Erythroblast (primary cell): ENCODE data around the gene CETP.

Experiments
- DNase-seq, 2 experiments: peaks; one replicate each; lab custom pipeline; 2025; lab: John Stamatoyannopoulos, UW
- GATA1 ChIP-seq: IDR thresholded peaks from 2 replicates; pipeline ENCODE4 v1.6.1; 2011; ENCODE audit warnings: low read depth, mild to moderate bottlenecking, control low read depth, low read length, moderate library complexity
- POLR2A ChIP-seq: IDR thresholded peaks from 2 replicates; pipeline ENCODE4 v1.6.1; 2011; ENCODE audit warnings: mild to moderate bottlenecking, low read length

The CETP gene

DNA sequence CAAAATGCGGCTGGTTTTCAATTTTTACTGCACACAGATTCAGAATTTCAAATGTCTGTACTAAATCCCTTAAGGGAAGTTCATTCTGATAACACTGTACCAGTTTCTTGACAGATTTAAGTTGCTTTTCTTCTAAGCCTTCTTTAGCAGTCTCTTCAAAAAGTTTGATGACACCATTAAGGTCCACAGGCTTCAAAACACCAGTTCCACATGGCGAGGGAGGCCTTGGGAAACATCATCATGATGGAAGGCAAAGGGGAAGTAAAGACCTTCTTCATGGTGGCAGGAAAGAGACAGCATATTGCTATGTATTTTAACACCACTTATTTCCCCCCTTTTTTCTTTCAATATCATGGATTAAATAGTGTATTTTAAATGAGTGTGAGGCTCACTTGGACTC, 52.2 kb downstream of the CETP start:
- TF ChIP-seq GATA1, result no peak
- no peak for TF ChIP-seq POLR2A
- DNase-seq, result no peak

DNA sequence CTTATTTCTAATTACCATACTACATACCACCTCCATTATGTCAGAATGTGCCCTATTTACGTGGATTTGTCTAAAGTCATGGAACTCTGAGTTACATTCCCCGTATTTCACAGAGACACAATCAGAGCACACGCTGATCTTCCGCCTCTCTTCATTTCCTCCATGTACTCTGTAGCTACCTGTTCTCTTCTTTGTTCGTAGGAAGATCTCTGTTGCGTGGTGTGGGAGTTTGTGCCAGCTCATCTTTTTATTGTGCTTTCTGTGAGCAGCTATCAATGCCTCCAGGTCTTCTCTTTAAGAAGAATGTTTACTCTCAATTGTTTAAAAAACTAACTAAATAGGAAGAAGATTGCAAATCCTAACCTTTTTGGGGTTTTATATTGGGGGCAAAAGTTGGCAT, 54.6 kb downstream of the CETP start:
- DNase-seq, result no peak

DNA sequence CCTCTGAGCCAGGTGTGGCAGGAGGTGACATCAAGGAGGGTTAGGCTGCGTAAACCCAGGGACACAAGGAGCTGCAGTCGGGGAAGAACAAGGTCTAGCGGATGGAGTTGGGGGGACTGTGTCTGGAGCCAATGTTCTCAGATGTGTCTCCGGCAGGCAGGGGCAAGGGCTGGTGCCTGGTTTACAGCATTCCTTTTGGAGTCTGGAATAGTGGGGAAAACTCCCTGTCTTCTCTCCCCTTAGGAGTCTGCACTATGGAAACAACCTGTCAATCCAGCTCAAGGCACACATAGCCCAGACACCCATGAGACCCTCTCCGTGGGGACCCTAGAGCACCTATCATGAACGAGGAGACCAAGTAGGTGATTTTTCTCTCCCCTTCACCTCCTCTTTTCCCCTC, 55.1 kb downstream of the CETP start:
- TF ChIP-seq POLR2A (no peak), GATA1 (no peak)
- DNase-seq, result no peak

More for the DNA sequence above, 54.6 kb downstream of the CETP start:
- TF ChIP-seq POLR2A, result no peak
- no peak for TF ChIP-seq GATA1

DNA sequence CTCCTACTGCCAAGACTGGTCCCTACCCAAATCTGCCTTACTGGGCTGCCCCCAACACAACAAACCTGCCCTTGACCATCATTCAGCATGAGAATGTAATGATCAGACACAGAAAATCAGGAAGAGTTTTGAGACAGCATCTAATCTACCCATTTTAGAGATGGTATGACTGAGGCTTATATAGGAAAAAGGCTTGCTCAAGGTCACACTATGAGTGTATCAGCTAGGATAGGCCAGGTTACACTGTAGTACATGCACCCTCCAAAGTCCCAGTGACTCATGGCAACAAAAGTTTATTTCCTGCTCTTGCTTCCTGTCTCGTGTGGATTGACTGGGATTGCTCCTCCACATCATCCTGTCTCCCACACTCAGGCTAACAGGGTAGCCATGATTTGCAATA, 55.5 kb downstream of the CETP start:
- no peak for DNase-seq
- TF ChIP-seq POLR2A (no peak), GATA1 (no peak)

DNA sequence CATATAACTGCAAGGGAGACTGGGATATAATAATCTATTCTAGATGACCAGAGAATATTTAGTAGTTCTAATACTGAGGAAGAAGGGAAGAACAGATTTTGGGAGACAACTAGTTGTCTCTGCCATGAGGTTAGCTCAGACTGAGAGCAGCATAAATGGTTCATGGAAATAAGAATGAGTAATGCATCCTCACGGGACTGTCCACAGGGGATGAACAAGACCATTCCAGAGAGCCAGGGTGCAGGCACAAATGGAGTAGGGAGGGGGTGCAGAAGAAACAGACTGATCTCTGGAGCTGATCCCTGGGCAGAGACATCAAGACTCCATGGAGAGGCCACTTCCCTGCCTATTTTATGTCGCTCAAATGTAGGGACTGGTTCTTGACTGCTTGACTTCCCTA, 58.0 kb downstream of the CETP start:
- TF ChIP-seq GATA1 (no peak), POLR2A (no peak)

DNA sequence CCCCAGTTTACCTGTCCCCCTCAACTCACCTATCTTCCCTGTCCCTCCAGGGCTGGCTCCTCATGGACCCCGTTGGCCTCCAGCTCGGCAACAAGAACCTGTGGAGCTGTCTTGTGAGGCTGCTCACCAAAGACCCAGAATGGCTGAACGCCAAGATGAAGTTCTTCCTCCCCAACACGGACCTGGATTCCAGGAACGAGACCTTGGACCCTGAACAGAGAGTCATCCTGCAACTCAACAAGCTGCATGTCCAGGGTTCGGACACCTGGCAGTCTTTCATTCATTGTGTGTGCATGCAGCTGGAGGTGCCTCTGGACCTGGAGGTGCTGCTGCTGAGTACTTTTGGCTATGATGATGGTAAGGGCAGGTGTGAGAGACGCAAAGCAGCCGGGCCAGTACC, 58.9 kb downstream of the CETP start:
- DNase-seq, result no peak
- TF ChIP-seq GATA1, result no peak
- TF ChIP-seq POLR2A, result no peak

More for the DNA sequence above, 58.0 kb downstream of the CETP start:
- DNase-seq, result no peak

DNA sequence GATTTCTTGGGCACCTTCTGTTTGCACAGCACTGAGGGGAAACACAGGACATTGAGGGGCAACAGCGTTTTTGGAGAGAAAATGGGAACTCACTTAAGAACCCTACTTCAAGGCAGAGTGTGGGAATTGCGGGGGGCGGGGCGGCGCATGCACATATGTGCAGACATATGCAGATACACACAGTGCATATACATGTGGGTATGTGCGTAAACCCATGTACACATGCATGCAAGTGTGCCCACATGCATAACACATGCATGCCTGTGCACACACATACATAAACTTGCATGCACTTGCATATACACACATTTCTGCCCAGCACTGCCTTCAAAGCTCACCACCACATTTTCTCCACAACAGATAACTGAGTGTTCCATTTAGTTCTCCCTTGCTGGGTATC, 60.0 kb downstream of the CETP start:
- DNase-seq, result no peak
- no peak for TF ChIP-seq GATA1
- no peak for TF ChIP-seq POLR2A

DNA sequence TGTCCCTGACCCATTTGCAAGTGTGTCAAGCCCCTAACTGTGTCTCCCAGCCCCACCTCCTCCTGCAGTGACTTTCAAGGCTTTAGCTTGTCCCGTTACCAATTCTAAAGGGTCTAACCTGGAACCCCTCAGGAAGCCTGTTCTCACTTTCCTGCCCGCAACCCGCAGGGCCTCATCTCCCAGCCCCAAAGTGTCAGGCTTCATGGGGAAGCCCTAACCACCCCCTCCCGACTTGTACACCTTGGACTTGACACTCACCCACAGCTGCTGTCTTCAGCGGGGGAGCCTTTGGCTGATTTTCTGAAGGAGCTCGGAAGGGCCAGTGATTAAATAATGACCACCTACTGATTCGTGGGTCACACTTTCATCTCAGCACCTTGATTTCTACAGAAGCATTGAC, 60.7 kb downstream of the CETP start:
- DNase-seq, result no peak
- TF ChIP-seq POLR2A, result no peak
- no peak for TF ChIP-seq GATA1

DNA sequence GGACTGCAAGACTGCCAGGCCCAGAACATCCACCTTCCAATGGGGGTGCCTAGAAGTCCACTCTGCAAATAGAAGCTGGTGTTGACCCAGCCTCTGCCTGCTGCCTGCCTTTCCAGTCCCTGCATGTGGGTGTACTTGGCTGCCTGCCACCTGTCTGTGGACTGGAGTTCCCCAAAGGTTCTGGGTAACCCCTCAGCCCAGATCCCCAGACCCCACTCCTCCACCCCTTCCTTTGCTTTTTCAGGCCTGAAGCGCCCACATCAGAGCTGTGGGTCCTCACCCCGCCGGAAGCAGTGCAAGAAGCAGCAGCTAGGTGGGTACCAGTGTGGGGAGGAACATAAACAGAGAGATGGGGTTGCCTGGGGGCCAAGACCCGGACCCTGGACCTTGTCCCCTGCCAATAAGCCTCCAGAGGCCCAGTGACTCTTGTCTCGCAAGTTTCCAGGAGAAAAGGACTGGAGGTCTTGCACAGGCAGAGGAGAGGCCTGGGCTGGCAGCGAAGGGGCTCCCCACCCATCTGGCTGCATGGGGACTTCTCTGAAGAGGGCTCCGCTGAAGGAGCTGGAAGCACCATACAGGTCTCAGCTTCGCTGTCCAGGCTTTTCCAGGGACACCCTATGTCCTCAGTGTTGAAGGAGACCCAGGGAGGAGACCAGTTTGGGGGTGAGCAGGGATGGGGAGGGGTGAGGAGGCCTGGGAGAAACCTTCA, 61.9 kb downstream of the CETP start:
- TF ChIP-seq GATA1 (no peak), POLR2A (no peak)
- DNase-seq, result no peak

DNA sequence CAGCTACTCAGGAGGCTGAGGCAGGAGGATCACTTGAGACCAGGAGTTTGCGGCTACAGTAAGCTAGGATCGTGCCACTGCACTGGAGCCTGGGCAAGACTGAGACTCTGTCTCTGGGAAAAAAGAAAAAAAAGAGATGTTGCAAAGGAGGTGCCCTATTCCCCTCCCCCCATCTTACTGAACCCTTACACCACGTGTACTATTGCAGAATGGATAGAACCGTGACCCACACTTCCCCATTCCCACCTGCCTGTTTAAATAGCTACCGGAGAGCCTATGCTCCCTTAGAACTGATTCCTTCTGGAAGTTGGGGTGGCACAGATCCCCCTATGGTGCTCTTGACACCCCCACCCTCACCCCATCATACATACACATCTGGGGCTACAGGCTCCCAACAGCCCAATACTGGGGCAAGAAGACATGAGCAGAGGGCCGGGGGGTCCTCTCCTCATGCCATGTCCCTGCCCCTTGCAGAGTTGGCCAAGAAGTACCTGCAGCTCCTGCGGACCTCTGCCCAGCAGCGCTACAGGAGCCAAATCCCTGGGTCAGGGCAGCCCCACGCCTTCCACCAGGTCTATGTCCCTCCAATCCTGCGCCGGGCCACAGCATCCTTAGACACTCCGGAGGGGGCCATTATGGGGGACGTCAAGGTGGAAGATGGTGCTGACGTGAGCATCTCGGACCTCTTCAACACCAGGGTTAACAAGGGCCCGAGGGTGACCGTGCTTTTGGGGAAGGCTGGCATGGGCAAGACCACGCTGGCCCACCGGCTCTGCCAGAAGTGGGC, 63.3 kb downstream of the CETP start:
- no peak for DNase-seq
- TF ChIP-seq POLR2A, result no peak
- no peak for TF ChIP-seq GATA1

DNA sequence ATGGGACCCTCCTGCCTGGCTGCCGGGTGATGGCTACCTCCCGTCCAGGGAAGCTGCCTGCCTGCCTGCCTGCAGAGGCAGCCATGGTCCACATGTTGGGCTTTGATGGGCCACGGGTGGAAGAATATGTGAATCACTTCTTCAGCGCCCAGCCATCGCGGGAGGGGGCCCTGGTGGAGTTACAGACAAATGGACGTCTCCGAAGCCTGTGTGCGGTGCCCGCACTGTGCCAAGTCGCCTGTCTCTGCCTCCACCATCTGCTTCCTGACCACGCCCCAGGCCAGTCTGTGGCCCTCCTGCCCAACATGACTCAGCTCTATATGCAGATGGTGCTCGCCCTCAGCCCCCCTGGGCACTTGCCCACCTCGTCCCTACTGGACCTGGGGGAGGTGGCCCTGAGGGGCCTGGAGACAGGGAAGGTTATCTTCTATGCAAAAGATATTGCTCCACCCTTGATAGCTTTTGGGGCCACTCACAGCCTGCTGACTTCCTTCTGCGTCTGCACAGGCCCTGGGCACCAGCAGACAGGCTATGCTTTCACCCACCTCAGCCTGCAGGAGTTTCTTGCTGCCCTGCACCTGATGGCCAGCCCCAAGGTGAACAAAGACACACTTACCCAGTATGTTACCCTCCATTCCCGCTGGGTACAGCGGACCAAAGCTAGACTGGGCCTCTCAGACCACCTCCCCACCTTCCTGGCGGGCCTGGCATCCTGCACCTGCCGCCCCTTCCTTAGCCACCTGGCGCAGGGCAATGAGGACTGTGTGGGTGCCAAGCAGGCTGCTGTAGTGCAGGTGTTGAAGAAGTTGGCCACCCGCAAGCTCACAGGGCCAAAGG, 64.4 kb downstream of the CETP start:
- DNase-seq, result no peak
- TF ChIP-seq GATA1 (no peak), POLR2A (no peak)

DNA sequence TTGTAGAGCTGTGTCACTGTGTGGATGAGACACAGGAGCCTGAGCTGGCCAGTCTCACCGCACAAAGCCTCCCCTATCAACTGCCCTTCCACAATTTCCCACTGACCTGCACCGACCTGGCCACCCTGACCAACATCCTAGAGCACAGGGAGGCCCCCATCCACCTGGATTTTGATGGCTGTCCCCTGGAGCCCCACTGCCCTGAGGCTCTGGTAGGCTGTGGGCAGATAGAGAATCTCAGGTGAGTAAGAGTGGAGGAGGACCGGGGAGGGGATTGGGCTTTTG, 65.0 kb downstream of the CETP start:
- no peak for TF ChIP-seq GATA1
- TF ChIP-seq POLR2A, result no peak
- no peak for DNase-seq

DNA sequence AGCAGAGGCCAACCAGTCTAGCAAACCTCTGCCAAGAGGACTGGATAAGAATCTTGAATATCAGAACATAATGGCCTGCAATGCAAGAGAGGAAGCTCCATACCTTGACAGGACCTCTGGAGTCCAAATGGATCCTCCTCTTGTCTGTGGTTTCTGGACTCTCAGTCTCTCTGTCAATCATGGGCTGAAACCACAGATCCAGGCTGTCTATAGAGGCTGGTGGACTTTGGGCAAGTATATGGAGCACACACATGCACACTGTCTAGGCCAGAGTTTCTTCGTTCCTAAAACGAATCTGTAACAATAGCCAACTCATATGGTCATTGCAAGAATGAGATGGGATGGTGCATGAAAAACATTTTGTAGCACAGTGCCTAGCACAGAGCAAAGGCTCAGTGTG, 65.3 kb downstream of the CETP start:
- DNase-seq, result no peak
- TF ChIP-seq GATA1, result no peak
- no peak for TF ChIP-seq POLR2A

DNA sequence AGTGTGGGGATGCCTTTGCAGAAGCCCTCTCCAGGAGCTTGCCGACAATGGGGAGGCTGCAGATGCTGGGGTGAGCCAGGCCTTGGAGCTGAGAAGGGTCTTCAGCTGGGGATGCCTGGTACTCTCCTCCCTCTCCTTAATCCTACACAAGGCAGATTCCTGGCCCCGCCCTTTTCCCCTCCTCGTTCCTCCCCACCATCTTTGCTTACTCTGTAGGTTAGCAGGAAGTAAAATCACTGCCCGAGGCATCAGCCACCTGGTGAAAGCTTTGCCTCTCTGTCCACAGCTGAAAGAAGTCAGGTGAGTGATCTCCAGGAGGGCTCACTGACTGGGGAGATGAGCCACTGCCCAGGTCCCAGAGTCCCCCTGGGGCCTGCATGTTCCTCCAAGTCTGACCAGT, 66.3 kb downstream of the CETP start:
- TF ChIP-seq GATA1 (no peak), POLR2A (no peak)
- DNase-seq, result no peak
